Measurements from ENCODE around the gene LONP2. TPM values are rescaled to one million over a fixed set of nuclear protein-coding genes. Genes with fewer than 3 reads are reported as not detected.

The LONP2 gene
- total RNA-seq, 2 experiments from 2014 or later = 50.3 to 51.6 TPM

GRCh38 chr16:48282636-48283263, 38.6 kb downstream of the LONP2 start:
- CTCF ChIA-PET = interaction anchor here (1.0 to 1.3 kb wide), 2 partner anchors 9 to 348 kb away, joined by 3 read pairs; no protein-coding TSS in a partner anchor
- Mint-ChIP-seq H3K9me3 (peaks cover 5% of the 10 kb centered on the region), H3K27me3 (no peaks in the 10 kb centered on the region), H3K4me1 (ENCODE audit: low read depth) (peaks cover 22% of the 10 kb centered on the region), H3K27ac (no peak overlapping the region), H3K4me3 (no peak overlapping the region), H3K36me3 (ENCODE audit: low read depth) (peaks cover 42% of the 10 kb centered on the region)
- DNase-seq = no peak
- POLR2A ChIA-PET = no interaction called here
- no peak for TF ChIP-seq CTCF (IDR thresholded peaks at IDR 0.05)
- intact Hi-C loops (cut with micrococcal nuclease) = no loop called here
- ATAC-seq = no peak

- Mint-ChIP-seq H3K36me3 (ENCODE audit: low read depth) (peaks cover 37% of the 10 kb centered on the region), H3K4me1 (ENCODE audit: low read depth) (peaks cover 16% of the 10 kb centered on the region), H3K27ac (no peak overlapping the region), H3K4me3 (no peak overlapping the region), H3K9me3 (peaks cover 5% of the 10 kb centered on the region), H3K27me3 (no peaks in the 10 kb centered on the region)
- DNase-seq (no peak), ATAC-seq (no peak)
- intact Hi-C loops (cut with micrococcal nuclease) = no loop called here
- CTCF ChIA-PET = no interaction called here
- POLR2A ChIA-PET = no interaction called here
- TF ChIP-seq CTCF (IDR thresholded peaks at IDR 0.05) = no peak
These were observed 40.8 kb downstream of the LONP2 start for GRCh38 chr16:48284772-48285409.

GRCh38 chr16:48287239-48287638, 43.1 kb downstream of the LONP2 start:
- ChIA-PET CTCF (no interaction called here), POLR2A (no interaction called here)
- no peak overlapping the region for H3K27ac Mint-ChIP-seq
- H3K9me3 Mint-ChIP-seq = peaks cover 5% of the 10 kb centered on the region
- ATAC-seq = no peak
- H3K36me3 Mint-ChIP-seq (ENCODE audit: low read depth) = peaks cover 45% of the 10 kb centered on the region
- no peak for TF ChIP-seq CTCF (IDR thresholded peaks at IDR 0.05)
- peaks cover 20% of the 10 kb centered on the region for H3K4me1 Mint-ChIP-seq (ENCODE audit: low read depth)
- DNase-seq = no peak
- H3K27me3 Mint-ChIP-seq = no peaks in the 10 kb centered on the region
- no peak overlapping the region for H3K4me3 Mint-ChIP-seq
- intact Hi-C loops (cut with micrococcal nuclease) = no loop called here

- Mint-ChIP-seq H3K4me1 (ENCODE audit: low read depth) (peaks cover 4% of the 10 kb centered on the region), H3K4me3 (no peak overlapping the region), H3K9me3 (peaks cover 3% of the 10 kb centered on the region), H3K36me3 (ENCODE audit: low read depth) (peaks cover 43% of the 10 kb centered on the region), H3K27ac (no peak overlapping the region), H3K27me3 (no peaks in the 10 kb centered on the region)
- intact Hi-C loops (cut with micrococcal nuclease) = no loop called here
- ATAC-seq = no peak
- POLR2A ChIA-PET = no interaction called here
- CTCF ChIA-PET = interaction anchor here (1.0 to 1.8 kb wide), 3 partner anchors 9 to 332 kb away, joined by 3 to 6 read pairs (median 3); no protein-coding TSS in a partner anchor
- TF ChIP-seq CTCF (IDR thresholded peaks at IDR 0.05) = no peak
- DNase-seq = no peak
These were observed 47.2 kb downstream of the LONP2 start for GRCh38 chr16:48291303-48291702.

- CTCF ChIA-PET = interaction anchor here (1.0 to 1.8 kb wide), 3 partner anchors 10 to 331 kb away, joined by 3 to 6 read pairs (median 3); no protein-coding TSS in a partner anchor
- no peak for DNase-seq
- Mint-ChIP-seq H3K9me3 (peaks cover 3% of the 10 kb centered on the region), H3K4me1 (ENCODE audit: low read depth) (peaks cover 4% of the 10 kb centered on the region), H3K27ac (no peak overlapping the region), H3K36me3 (ENCODE audit: low read depth) (peaks cover 40% of the 10 kb centered on the region), H3K4me3 (no peak overlapping the region), H3K27me3 (no peaks in the 10 kb centered on the region)
- ATAC-seq = no peak
- POLR2A ChIA-PET = no interaction called here
- intact Hi-C loops (cut with micrococcal nuclease) = no loop called here
- TF ChIP-seq CTCF (IDR thresholded peaks at IDR 0.05) = no peak
These were observed 47.7 kb downstream of the LONP2 start for GRCh38 chr16:48291754-48292153.

Measured in activated CD8-positive, alpha-beta T cell treated with anti-CD3 and anti-CD28 coated beads for 36 hours (primary cell).